Activated CD4-positive, alpha-beta T cell treated with anti-CD3 and anti-CD28 coated beads for 36 hours (primary cell): ENCODE data around the gene PRDM16. TPM values are rescaled to one million over a fixed set of nuclear protein-coding genes. Genes with fewer than 3 reads are reported as not detected.

Experiments
- ATAC-seq: fragments of 200-7000 bp; cut with Tn5 transposase; one replicate; pipeline ENCODE4 v1.10.0; 2021; ENCODE audit warnings: mild to moderate bottlenecking, moderate library complexity
- CTCF ChIA-PET: fragments of 350-600 bp; sonication (Branson Sonifier 250); formaldehyde crosslinking; loops from one replicate; lab custom pipeline; 2021; ENCODE audit warnings: antibody characterized with exemption; lab: Charles Lee
- POLR2A ChIA-PET: fragments of 350-600 bp; sonication (Branson Sonifier 250); formaldehyde crosslinking; loops from one replicate; lab custom pipeline; 2021; ENCODE audit warnings: antibody characterized with exemption, inconsistent platforms; lab: Charles Lee
- DNase-seq: peaks from one replicate; pipeline ENCODE4 v3.0.0-alpha.2; 2020
- H3K27ac Mint-ChIP-seq: one replicate; pipeline ENCODE4 v1.8.0; 2021; ENCODE audit warnings: mixed read lengths
- H3K27me3 Mint-ChIP-seq: one replicate; pipeline ENCODE4 v1.8.0; 2021; ENCODE audit warnings: mixed read lengths
- H3K36me3 Mint-ChIP-seq: one replicate; pipeline ENCODE4 v1.8.0; 2021; ENCODE audit warnings: low read depth, mixed read lengths
- H3K4me1 Mint-ChIP-seq: one replicate; pipeline ENCODE4 v1.8.0; 2021; ENCODE audit warnings: mixed read lengths
- H3K4me3 Mint-ChIP-seq: one replicate; pipeline ENCODE4 v1.8.0; 2021; ENCODE audit warnings: mild to moderate bottlenecking, moderate library complexity, mixed read lengths
- H3K9me3 Mint-ChIP-seq: one replicate; pipeline ENCODE4 v1.8.0; 2021; ENCODE audit warnings: low read depth, mixed read lengths
- intact Hi-C, 2 experiments: fragments of 100-400 bp; cut with DNase I in 1 of 2; cut with micrococcal nuclease in 1 of 2; formaldehyde crosslinking; loops; one replicate each; pipeline versions ENCODE4 v1.14.2 to v1.15.1; 2022 to 2024; cut with DNase I, micrococcal nuclease
- total RNA-seq, 2 experiments: library from RNA; stranded (reverse); gene quantifications; one replicate each; pipeline ENCODE4 v1.2.3, GENCODE V29; 2021

PRDM16 gene
- total RNA-seq, 2 experiments from 2014 or later = 0.32 TPM; not detected in 1

DNA sequence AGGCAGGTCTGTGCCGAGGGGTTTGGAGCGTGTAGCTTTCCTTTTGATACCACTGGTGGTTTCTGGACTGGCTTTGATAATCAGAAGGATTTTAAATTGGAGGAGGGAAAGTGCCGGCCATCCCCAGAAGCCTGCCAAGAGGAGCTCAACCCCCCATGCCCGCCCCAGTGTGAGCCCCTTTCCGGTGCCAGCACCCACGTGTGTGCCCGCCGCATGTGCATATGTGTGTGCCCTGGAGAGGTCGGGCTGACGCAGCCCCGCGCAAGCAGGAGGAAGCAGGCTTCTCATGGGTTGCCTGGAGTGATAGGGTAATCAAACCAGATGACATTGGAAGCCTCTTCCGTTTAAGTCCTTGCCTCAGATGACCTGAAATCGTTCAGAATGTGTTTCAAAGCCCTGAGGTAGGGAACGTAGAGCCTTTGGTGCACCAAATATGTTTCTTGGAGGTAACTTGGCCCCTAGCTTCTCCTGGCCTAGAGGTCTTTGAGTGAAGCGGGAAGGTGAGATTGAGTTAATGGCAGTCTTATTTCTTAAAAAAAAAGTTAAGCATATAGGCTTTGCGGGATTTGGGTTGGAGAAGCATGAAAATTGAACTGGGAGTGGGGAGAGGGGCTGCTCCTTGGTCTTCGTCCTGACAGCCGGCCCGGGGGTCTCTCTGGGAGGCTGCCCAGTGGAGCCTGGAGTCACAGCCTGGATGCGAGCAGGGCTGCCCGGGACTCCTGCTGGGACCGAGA, 351.4 kb downstream of the PRDM16 start:
- Mint-ChIP-seq H3K27ac (no peak overlapping the region), H3K4me1 (no peaks in the 10 kb centered on the region), H3K4me3 (no peak overlapping the region), H3K27me3 (peaks cover 3% of the 10 kb centered on the region), H3K9me3 (no peaks in the 10 kb centered on the region), H3K36me3 (no peaks in the 10 kb centered on the region)
- ChIA-PET CTCF (no interaction called here), POLR2A (interaction anchor here (0.7 kb wide), 1 partner anchor 16 kb away, joined by 3 read pairs; no protein-coding TSS in a partner anchor)
- intact Hi-C loops = loop anchor here (5.0 to 10.0 kb wide), 2 partner anchors 136 to 598 kb away; no protein-coding TSS in a partner anchor
- DNase-seq (no peak), ATAC-seq (no peak)

GRCh38 chr1:3422638-3423037, 353.6 kb downstream of the PRDM16 start:
- DNase-seq (no peak), ATAC-seq (no peak)
- H3K4me1 Mint-ChIP-seq = no peaks in the 10 kb centered on the region
- no peak overlapping the region for H3K27ac Mint-ChIP-seq
- ChIA-PET CTCF (no interaction called here), POLR2A (no interaction called here)
- H3K27me3 Mint-ChIP-seq = peaks cover 3% of the 10 kb centered on the region
- intact Hi-C loops = loop anchor here (5.0 to 10.0 kb wide), 2 partner anchors 138 to 600 kb away; no protein-coding TSS in a partner anchor
- no peaks in the 10 kb centered on the region for H3K9me3 Mint-ChIP-seq
- H3K4me3 Mint-ChIP-seq = no peak overlapping the region
- no peaks in the 10 kb centered on the region for H3K36me3 Mint-ChIP-seq

GRCh38 chr1:3423245-3423829, 354.3 kb downstream of the PRDM16 start:
- H3K4me1 Mint-ChIP-seq = no peaks in the 10 kb centered on the region
- CTCF ChIA-PET = interaction anchor here (0.6 to 1.0 kb wide), 2 partner anchors 13 to 725 kb away, joined by 3 read pairs; no protein-coding TSS in a partner anchor
- intact Hi-C loops = loop anchor here (5.0 to 10.0 kb wide), 2 partner anchors 139 to 601 kb away; no protein-coding TSS in a partner anchor

DNA sequence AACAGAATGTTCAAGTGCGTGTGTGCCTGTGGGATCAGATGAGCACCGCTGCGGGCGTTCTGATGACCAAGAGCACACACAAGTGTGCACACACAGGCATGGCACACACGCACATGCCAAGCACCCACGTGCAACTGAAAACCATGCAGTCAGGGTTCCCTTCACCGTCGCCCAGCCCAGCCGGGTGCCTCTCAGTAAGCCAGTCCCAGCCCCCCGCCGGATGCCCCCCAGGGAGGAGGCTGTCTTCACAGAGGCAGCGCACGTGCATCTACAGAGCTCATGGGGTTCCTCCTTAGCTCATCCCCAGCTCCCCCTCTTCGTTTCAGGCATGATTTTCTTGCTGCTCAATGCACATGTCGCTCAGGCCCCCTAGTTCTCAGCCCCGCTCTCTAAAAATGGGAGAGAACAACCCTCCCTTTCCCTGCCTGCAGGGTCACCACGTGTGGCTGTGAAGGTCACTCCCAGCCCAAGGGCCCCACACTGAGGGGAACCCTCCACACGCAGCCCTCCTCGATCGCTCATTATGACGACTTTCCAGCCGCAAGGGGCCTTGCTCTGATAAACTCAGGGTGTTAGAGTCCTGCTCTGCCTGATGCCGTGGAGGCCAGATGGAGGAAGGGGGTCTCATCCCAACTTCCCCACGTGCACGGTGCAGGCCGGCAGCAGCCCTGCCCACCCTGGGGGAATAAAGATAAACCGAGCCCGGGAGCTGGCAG, 355.1 kb downstream of the PRDM16 start:
- no peaks in the 10 kb centered on the region for H3K9me3 Mint-ChIP-seq
- H3K27me3 Mint-ChIP-seq = peaks cover 3% of the 10 kb centered on the region
- H3K4me3 Mint-ChIP-seq = no peak overlapping the region
- CTCF ChIA-PET = interaction anchor here (0.6 to 1.0 kb wide), 3 partner anchors 13 to 724 kb away, joined by 3 to 4 read pairs (median 3); no protein-coding TSS in a partner anchor
- POLR2A ChIA-PET = no interaction called here
- DNase-seq (no peak), ATAC-seq (no peak)
- H3K4me1 Mint-ChIP-seq = no peaks in the 10 kb centered on the region
- no peak overlapping the region for H3K27ac Mint-ChIP-seq
- H3K36me3 Mint-ChIP-seq = no peaks in the 10 kb centered on the region
- intact Hi-C loops = loop anchor here (1.0 to 10.0 kb wide), 4 partner anchors 139 to 602 kb away; no protein-coding TSS in a partner anchor

More at GRCh38 chr1:3423245-3423829, 354.3 kb downstream of the PRDM16 start:
- Mint-ChIP-seq H3K27ac (no peak overlapping the region), H3K9me3 (no peaks in the 10 kb centered on the region), H3K4me3 (no peak overlapping the region), H3K27me3 (peaks cover 3% of the 10 kb centered on the region), H3K36me3 (no peaks in the 10 kb centered on the region)
- POLR2A ChIA-PET = no interaction called here
- ATAC-seq (no peak), DNase-seq (no peak)

DNA sequence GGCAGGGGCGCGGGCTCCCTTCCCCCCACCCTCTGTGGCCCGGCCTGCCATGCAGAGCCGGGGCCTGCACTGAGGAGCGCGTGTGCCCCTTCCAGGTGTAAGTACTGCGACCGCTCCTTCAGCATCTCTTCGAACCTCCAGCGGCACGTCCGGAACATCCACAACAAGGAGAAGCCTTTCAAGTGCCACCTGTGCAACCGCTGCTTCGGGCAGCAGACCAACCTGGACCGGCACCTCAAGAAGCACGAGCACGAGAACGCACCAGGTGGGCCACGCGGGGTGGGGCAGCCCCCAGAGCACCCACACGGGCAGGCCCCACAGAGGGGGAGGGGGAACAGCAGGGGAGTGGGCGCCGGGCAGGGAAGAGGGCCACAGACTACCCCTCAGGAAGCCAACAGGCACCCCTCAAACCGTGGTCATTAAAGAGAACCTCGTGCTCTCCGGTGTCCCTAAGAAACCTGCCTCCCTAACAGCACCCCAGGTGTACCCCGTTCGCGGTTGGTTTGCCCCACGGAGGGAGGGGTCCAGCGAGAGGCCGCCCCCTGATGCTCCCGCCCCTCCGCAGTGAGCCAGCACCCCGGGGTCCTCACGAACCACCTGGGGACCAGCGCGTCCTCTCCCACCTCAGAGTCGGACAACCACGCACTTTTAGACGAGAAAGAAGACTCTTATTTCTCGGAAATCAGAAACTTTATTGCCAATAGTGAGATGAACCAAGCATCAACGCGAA, 356.6 kb downstream of the PRDM16 start:
- H3K4me1 Mint-ChIP-seq = no peaks in the 10 kb centered on the region
- no peaks in the 10 kb centered on the region for H3K36me3 Mint-ChIP-seq
- POLR2A ChIA-PET = no interaction called here
- no peaks in the 10 kb centered on the region for H3K9me3 Mint-ChIP-seq
- no peak for DNase-seq
- intact Hi-C loops = loop anchor here (2.0 to 10.0 kb wide), 2 partner anchors 141 to 411 kb away; no protein-coding TSS in a partner anchor
- peaks cover 3% of the 10 kb centered on the region for H3K27me3 Mint-ChIP-seq
- CTCF ChIA-PET = no interaction called here
- H3K27ac Mint-ChIP-seq = no peak overlapping the region
- ATAC-seq = no peak
- H3K4me3 Mint-ChIP-seq = no peak overlapping the region

DNA sequence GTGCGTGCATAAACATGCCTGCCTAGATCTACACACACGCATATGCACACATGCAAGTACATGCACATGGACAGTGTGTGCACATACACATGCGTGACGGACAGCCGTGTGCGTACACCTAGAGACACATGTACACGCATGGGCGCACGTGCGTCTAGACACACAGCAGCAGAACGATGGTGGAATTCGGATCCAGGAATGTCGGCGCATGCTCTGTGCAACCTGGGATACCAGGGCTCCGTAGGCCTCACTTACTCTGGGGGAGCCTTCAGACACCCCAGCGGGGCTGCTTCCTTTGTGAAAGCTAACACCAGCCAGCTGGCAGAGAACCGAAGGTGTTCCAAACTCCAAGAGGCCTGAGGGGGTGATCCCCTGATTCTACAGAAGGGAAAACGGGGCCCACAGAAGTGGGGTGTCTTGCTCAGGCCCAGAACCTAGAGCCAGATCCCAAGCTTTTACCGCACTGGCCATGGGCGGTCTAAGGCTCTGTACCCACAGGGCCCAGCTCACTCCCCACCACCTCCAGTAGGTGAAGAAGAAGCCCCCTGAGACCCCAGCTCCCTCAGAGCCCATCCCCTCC, 358.0 kb downstream of the PRDM16 start:
- Mint-ChIP-seq H3K4me1 (no peaks in the 10 kb centered on the region), H3K9me3 (no peaks in the 10 kb centered on the region), H3K27ac (no peak overlapping the region), H3K27me3 (peaks cover under 1% of the 10 kb centered on the region), H3K4me3 (no peak overlapping the region), H3K36me3 (no peaks in the 10 kb centered on the region)
- intact Hi-C loops = loop anchor here (2.0 to 10.0 kb wide), 2 partner anchors 142 to 412 kb away; no protein-coding TSS in a partner anchor
- no peak for ATAC-seq
- POLR2A ChIA-PET = no interaction called here
- CTCF ChIA-PET = no interaction called here
- DNase-seq = no peak

GRCh38 chr1:3427711-3428704, 359.0 kb downstream of the PRDM16 start:
- no peak overlapping the region for H3K4me3 Mint-ChIP-seq

GRCh38 chr1:3428899-3429298, 359.9 kb downstream of the PRDM16 start:
- no peaks in the 10 kb centered on the region for H3K27me3 Mint-ChIP-seq
- CTCF ChIA-PET = no interaction called here
- intact Hi-C loops = loop anchor here in 1 of 2 experiments (10.0 kb wide), 1 partner anchor 144 kb away; no protein-coding TSS in a partner anchor

More at GRCh38 chr1:3427711-3428704, 359.0 kb downstream of the PRDM16 start:
- no peaks in the 10 kb centered on the region for H3K9me3 Mint-ChIP-seq
- H3K27me3 Mint-ChIP-seq = no peaks in the 10 kb centered on the region
- ChIA-PET CTCF (interaction anchor here (0.6 kb wide), 1 partner anchor 399 kb away, joined by 3 read pairs; no protein-coding TSS in a partner anchor), POLR2A (no interaction called here)
- H3K4me1 Mint-ChIP-seq = no peaks in the 10 kb centered on the region
- ATAC-seq (no peak), DNase-seq (no peak)
- no peaks in the 10 kb centered on the region for H3K36me3 Mint-ChIP-seq
- H3K27ac Mint-ChIP-seq = no peak overlapping the region
- intact Hi-C loops = loop anchor here (2.0 to 10.0 kb wide), 2 partner anchors 143 to 413 kb away; no protein-coding TSS in a partner anchor

GRCh38 chr1:3429320-3429719, 360.3 kb downstream of the PRDM16 start:
- no peak overlapping the region for H3K27ac Mint-ChIP-seq
- no peak for DNase-seq
- intact Hi-C loops = loop anchor here in 1 of 2 experiments (10.0 kb wide), 1 partner anchor 145 kb away; no protein-coding TSS in a partner anchor
- H3K27me3 Mint-ChIP-seq = no peaks in the 10 kb centered on the region
- H3K36me3 Mint-ChIP-seq = no peaks in the 10 kb centered on the region
- no peak overlapping the region for H3K4me3 Mint-ChIP-seq
- ATAC-seq = no peak
- H3K4me1 Mint-ChIP-seq = no peaks in the 10 kb centered on the region
- POLR2A ChIA-PET = no interaction called here
- CTCF ChIA-PET = no interaction called here
- H3K9me3 Mint-ChIP-seq = no peaks in the 10 kb centered on the region

More at GRCh38 chr1:3428899-3429298, 359.9 kb downstream of the PRDM16 start:
- Mint-ChIP-seq H3K9me3 (no peaks in the 10 kb centered on the region), H3K36me3 (no peaks in the 10 kb centered on the region), H3K27ac (no peak overlapping the region), H3K4me1 (no peaks in the 10 kb centered on the region), H3K4me3 (no peak overlapping the region)
- no peak for ATAC-seq
- POLR2A ChIA-PET = no interaction called here
- DNase-seq = no peak
